Measurements from ENCODE around the gene C11orf97. TPM values are rescaled to one million over a fixed set of nuclear protein-coding genes. Genes with fewer than 3 reads are reported as not detected.

C11orf97 gene
- total RNA-seq, 2 donors from 2014 or later, result not detected

DNA sequence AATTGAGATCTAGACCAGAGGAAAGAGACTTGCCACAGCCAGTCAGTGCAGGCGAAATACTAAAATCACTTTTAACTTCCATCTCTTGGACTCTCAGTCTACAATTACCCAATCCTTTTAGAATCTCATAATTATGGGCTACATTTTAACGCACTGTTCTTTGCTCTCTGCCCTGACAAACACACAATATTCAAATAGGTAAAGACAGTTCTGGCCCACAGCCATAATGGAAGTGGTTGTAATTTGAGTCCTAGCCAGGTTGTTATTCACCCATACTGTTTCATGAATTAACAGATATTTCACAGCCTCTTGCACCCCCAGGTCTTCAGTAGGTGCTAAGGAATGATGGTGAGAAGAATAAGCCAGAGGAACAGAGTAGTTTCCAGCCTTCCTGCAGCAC is 830 bp downstream of the C11orf97 start:
- Mint-ChIP-seq H3K4me1 (peaks cover 4% of the 10 kb centered on the region), H3K27me3 (ENCODE audit: insufficient read depth) (peaks cover 69% of the 10 kb centered on the region), H3K27ac (no peak overlapping the region), H3K9me3 (no peaks in the 10 kb centered on the region), H3K4me3 (no peak overlapping the region), H3K36me3 (ENCODE audit: low read depth) (no peaks in the 10 kb centered on the region)
- no peak for DNase-seq
- no peak overlapping the region for H3K27ac ChIP-seq (ENCODE audit: low read depth, low read length)
- no peaks in the 10 kb centered on the region for H3K4me1 ChIP-seq (ENCODE audit: control insufficient read depth, insufficient read depth, low read length)
- H3K9me3 ChIP-seq (ENCODE audit: control insufficient read depth, low read length), result peaks cover 6% of the 10 kb centered on the region
- no peak overlapping the region for H3K9ac ChIP-seq (ENCODE audit: extremely low read depth, low read length, poor library complexity, severe bottlenecking)
- TF ChIP-seq, protein P1, sequence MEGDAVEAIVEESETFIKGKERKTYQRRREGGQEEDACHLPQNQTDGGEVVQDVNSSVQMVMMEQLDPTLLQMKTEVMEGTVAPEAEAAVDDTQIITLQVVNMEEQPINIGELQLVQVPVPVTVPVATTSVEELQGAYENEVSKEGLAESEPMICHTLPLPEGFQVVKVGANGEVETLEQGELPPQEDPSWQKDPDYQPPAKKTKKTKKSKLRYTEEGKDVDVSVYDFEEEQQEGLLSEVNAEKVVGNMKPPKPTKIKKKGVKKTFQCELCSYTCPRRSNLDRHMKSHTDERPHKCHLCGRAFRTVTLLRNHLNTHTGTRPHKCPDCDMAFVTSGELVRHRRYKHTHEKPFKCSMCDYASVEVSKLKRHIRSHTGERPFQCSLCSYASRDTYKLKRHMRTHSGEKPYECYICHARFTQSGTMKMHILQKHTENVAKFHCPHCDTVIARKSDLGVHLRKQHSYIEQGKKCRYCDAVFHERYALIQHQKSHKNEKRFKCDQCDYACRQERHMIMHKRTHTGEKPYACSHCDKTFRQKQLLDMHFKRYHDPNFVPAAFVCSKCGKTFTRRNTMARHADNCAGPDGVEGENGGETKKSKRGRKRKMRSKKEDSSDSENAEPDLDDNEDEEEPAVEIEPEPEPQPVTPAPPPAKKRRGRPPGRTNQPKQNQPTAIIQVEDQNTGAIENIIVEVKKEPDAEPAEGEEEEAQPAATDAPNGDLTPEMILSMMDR (conservative IDR thresholded peaks at IDR 0.05), result no peak
- WGBS, 2 experiments (ENCODE audit: insufficient coverage in 1 of 2, insufficient read length in 1 of 2), result 75 to 97% methylated on average over 1 to 2 of the region's 2 CpGs
- peaks cover 37% of the 10 kb centered on the region for H3K27me3 ChIP-seq (ENCODE audit: control insufficient read depth, insufficient read depth, low read length, poor library complexity, severe bottlenecking)
- no peak overlapping the region for H3K4me3 ChIP-seq (ENCODE audit: low read length)
- no peaks in the 10 kb centered on the region for H3K36me3 ChIP-seq (ENCODE audit: control insufficient read depth, insufficient read depth, low read length)

DNA sequence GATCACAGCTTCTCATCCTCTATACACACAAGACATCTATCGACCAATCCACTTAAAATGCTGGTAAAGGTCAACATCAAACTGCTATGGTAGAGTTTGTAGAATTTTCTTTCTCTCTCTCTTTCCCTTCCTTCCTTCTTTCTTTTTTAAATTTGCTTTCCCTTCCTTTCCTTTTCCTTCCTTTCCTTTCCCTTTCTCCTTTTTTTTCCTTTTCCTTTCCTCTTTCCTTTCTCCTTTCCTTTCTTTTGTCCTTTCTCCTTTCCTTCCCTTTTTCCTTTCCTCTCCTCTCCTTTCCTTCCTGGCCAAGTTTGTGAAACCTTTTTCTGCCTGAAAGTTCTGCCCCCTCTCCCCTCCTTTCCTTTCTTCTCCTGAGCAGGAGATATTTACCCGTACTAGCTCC is 3.1 kb downstream of the C11orf97 start:
- Histone ChIP-seq H3K9ac (ENCODE audit: extremely low read depth, low read length, poor library complexity, severe bottlenecking) (no peak overlapping the region), H3K27me3 (ENCODE audit: control insufficient read depth, insufficient read depth, low read length, poor library complexity, severe bottlenecking) (peaks cover 37% of the 10 kb centered on the region), H3K9me3 (ENCODE audit: control insufficient read depth, low read length) (peaks cover 6% of the 10 kb centered on the region), H3K36me3 (ENCODE audit: control insufficient read depth, insufficient read depth, low read length) (no peaks in the 10 kb centered on the region), H3K4me3 (ENCODE audit: low read length) (no peak overlapping the region), H3K27ac (ENCODE audit: low read depth, low read length) (no peak overlapping the region), H3K4me1 (ENCODE audit: control insufficient read depth, insufficient read depth, low read length) (no peaks in the 10 kb centered on the region)
- peaks cover 63% of the 10 kb centered on the region for H3K27me3 Mint-ChIP-seq (ENCODE audit: insufficient read depth)
- TF ChIP-seq, protein P1 (conservative IDR thresholded peaks at IDR 0.05), result no peak
- H3K4me1 Mint-ChIP-seq, result peaks cover 4% of the 10 kb centered on the region
- 83 to 90% methylated on average over 1 to 2 of the region's 2 CpGs for WGBS, 2 experiments (ENCODE audit: insufficient coverage in 1 of 2, insufficient read length in 1 of 2)
- H3K27ac Mint-ChIP-seq, result no peak overlapping the region
- H3K36me3 Mint-ChIP-seq (ENCODE audit: low read depth), result no peaks in the 10 kb centered on the region
- no peak for DNase-seq
- H3K4me3 Mint-ChIP-seq, result no peak overlapping the region
- H3K9me3 Mint-ChIP-seq, result no peaks in the 10 kb centered on the region

DNA sequence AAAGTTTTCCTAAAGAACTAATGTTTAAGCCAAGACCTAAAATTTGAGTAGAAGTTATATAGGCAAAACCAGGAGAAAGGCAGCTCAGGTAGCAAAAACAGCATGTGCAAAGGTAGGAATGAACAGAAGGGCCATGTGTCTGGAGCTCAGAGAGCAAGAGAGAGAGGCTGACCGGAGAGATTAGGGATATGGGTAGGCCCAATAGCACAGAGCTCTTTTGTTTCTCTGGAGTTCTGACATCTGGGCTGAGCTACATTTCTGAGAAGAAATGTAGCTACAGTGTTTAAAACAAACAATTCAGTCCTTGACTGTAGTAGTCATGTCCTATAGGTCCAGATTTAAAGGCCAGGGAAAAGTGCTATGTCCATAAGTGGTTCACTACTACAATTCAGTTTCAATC is 4.5 kb downstream of the C11orf97 start:
- Histone ChIP-seq H3K9me3 (ENCODE audit: control insufficient read depth, low read length) (no peaks in the 10 kb centered on the region), H3K36me3 (ENCODE audit: control insufficient read depth, insufficient read depth, low read length) (no peaks in the 10 kb centered on the region), H3K27me3 (ENCODE audit: control insufficient read depth, insufficient read depth, low read length, poor library complexity, severe bottlenecking) (peaks cover 37% of the 10 kb centered on the region), H3K4me3 (ENCODE audit: low read length) (no peak overlapping the region), H3K4me1 (ENCODE audit: control insufficient read depth, insufficient read depth, low read length) (no peaks in the 10 kb centered on the region), H3K9ac (ENCODE audit: extremely low read depth, low read length, poor library complexity, severe bottlenecking) (no peak overlapping the region), H3K27ac (ENCODE audit: low read depth, low read length) (no peak overlapping the region)
- no peak overlapping the region for H3K27ac Mint-ChIP-seq
- no peak for DNase-seq
- WGBS, 2 experiments (ENCODE audit: insufficient coverage in 1 of 2, insufficient read length in 1 of 2), result 34 to 38% methylated on average over 1 of the region's 1 CpG
- TF ChIP-seq, protein P1 (conservative IDR thresholded peaks at IDR 0.05), result no peak
- no peaks in the 10 kb centered on the region for H3K9me3 Mint-ChIP-seq
- no peak overlapping the region for H3K4me3 Mint-ChIP-seq
- H3K4me1 Mint-ChIP-seq, result peaks cover 4% of the 10 kb centered on the region
- H3K36me3 Mint-ChIP-seq (ENCODE audit: low read depth), result no peaks in the 10 kb centered on the region
- peaks cover 52% of the 10 kb centered on the region for H3K27me3 Mint-ChIP-seq (ENCODE audit: insufficient read depth)

Data from endodermal cell (in vitro differentiated cells).